ENCODE results near the gene NOTCH1. TPM values are rescaled to one million over a fixed set of nuclear protein-coding genes. Genes with fewer than 3 reads are reported as not detected.

The NOTCH1 gene
- total RNA-seq, 2 donors from 2014 or later: 23.4 to 24.2 TPM

DNA sequence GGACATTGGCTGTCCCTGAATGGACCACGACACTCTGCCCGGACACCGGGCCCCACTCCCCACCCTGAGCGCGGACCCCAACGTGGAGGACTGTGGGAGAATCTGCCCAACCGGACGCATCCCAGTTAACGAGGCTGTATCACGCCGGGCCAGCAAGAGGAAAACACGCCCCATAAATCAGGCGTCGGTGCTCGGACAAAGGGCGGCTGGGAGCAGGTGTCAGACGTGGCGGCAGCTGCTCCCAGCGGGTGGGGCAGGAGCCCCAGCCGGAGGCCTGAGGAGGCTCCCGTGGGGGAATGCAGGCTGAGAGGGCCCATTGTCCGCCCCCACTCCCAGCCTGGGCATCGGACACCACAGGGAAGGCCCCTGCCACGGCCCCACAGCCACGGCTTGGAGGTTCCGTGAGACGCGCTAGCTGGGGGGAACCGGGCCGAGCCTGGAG is 19.2 kb downstream of the NOTCH1 start:
- Histone ChIP-seq H3K27ac (ENCODE audit: low read depth, low read length) (peak overlapping the region; percentile 96), H3K4me3 (ENCODE audit: low read length) (no peak overlapping the region), H3K36me3 (ENCODE audit: control insufficient read depth, insufficient read depth, low read length) (no peaks in the 10 kb centered on the region), H3K9ac (ENCODE audit: extremely low read depth, low read length, poor library complexity, severe bottlenecking) (no peak overlapping the region), H3K4me1 (ENCODE audit: control insufficient read depth, insufficient read depth, low read length) (peaks cover 8% of the 10 kb centered on the region), H3K9me3 (ENCODE audit: control insufficient read depth, low read length) (no peaks in the 10 kb centered on the region), H3K27me3 (ENCODE audit: control insufficient read depth, insufficient read depth, low read length, poor library complexity, severe bottlenecking) (no peaks in the 10 kb centered on the region)
- Mint-ChIP-seq H3K4me3 (no peak overlapping the region), H3K27me3 (ENCODE audit: insufficient read depth) (no peaks in the 10 kb centered on the region), H3K9me3 (peaks cover 7% of the 10 kb centered on the region), H3K36me3 (ENCODE audit: low read depth) (peaks cover 4% of the 10 kb centered on the region), H3K27ac (no peak overlapping the region), H3K4me1 (no peaks in the 10 kb centered on the region)
- 87 to 92% methylated on average over 18 to 30 of the region's 30 CpGs for WGBS, 2 experiments (ENCODE audit: insufficient coverage in 1 of 2, insufficient read length in 1 of 2)
- DNase-seq: peak; percentile 74
- TF ChIP-seq, protein P1, sequence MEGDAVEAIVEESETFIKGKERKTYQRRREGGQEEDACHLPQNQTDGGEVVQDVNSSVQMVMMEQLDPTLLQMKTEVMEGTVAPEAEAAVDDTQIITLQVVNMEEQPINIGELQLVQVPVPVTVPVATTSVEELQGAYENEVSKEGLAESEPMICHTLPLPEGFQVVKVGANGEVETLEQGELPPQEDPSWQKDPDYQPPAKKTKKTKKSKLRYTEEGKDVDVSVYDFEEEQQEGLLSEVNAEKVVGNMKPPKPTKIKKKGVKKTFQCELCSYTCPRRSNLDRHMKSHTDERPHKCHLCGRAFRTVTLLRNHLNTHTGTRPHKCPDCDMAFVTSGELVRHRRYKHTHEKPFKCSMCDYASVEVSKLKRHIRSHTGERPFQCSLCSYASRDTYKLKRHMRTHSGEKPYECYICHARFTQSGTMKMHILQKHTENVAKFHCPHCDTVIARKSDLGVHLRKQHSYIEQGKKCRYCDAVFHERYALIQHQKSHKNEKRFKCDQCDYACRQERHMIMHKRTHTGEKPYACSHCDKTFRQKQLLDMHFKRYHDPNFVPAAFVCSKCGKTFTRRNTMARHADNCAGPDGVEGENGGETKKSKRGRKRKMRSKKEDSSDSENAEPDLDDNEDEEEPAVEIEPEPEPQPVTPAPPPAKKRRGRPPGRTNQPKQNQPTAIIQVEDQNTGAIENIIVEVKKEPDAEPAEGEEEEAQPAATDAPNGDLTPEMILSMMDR (conservative IDR thresholded peaks at IDR 0.05): no peak

DNA sequence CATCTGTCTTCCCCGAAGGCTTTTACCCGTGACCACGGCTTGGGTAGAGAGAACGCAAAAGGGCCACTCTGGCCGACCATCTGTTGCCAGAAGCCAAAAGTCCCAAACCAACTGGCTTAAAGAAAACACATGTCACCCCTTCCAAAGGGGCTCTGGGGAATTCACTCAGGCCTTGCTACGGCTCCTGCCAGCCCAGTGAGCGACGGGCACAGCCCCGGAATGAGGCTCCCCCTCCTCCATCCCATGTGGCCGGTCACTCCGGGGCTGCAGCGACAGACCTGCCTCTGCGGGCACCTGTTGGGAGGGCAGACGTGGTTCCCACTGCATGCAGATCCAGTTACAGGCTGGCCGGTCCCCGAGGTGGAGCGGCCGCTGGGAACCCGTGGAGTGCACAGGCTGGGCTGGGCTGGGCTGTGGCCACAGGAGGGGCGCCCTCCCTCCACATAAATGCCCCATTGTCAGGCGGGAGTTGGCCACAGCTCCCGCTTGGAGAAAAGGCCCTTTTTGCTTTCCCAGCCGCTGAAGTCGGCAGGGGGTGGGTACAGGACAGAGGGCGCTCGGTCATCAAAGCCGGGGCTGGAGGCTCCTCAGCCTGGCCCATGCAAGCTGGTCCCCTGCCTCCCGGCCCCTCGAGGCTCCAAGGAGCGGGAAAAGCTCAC is 19.9 kb downstream of the NOTCH1 start:
- no peaks in the 10 kb centered on the region for H3K27me3 Mint-ChIP-seq (ENCODE audit: insufficient read depth)
- TF ChIP-seq, protein P1 (conservative IDR thresholded peaks at IDR 0.05): no peak
- no peak overlapping the region for H3K4me3 ChIP-seq (ENCODE audit: low read length)
- H3K9me3 ChIP-seq (ENCODE audit: control insufficient read depth, low read length): no peaks in the 10 kb centered on the region
- H3K27ac Mint-ChIP-seq: no peak overlapping the region
- H3K9ac ChIP-seq (ENCODE audit: extremely low read depth, low read length, poor library complexity, severe bottlenecking): no peak overlapping the region
- DNase-seq: peak; percentile 62
- H3K27me3 ChIP-seq (ENCODE audit: control insufficient read depth, insufficient read depth, low read length, poor library complexity, severe bottlenecking): no peaks in the 10 kb centered on the region
- peaks cover 7% of the 10 kb centered on the region for H3K9me3 Mint-ChIP-seq
- 85 to 86% methylated on average over 17 to 30 of the region's 30 CpGs for WGBS, 2 experiments (ENCODE audit: insufficient coverage in 1 of 2, insufficient read length in 1 of 2)
- peaks cover 4% of the 10 kb centered on the region for H3K36me3 Mint-ChIP-seq (ENCODE audit: low read depth)
- no peaks in the 10 kb centered on the region for H3K36me3 ChIP-seq (ENCODE audit: control insufficient read depth, insufficient read depth, low read length)
- no peak overlapping the region for H3K4me3 Mint-ChIP-seq
- H3K4me1 ChIP-seq (ENCODE audit: control insufficient read depth, insufficient read depth, low read length): peaks cover 8% of the 10 kb centered on the region
- peak overlapping the region; percentile 96 for H3K27ac ChIP-seq (ENCODE audit: low read depth, low read length)
- no peaks in the 10 kb centered on the region for H3K4me1 Mint-ChIP-seq

DNA sequence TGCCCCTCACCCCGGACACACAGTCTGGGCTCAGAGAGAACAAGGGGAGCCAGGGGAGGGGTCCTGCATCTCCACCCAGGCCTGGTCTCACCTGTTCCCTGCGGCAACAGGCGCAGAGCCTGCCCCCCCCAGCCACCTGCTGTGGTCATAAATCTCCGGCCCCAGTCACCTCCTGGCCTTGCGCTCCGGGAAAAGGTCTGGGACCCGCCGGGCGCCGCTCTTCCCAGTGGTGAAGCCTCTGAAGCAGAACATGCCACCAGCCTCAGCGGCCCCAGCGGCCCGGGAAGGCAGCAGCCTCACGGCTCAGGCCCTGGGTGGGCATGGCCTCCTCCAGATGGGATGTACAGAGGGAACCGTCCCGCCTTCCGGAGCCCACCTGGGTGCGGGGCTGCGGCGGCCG is 20.6 kb downstream of the NOTCH1 start:
- no peak for DNase-seq
- Histone ChIP-seq H3K27ac (ENCODE audit: low read depth, low read length) (peak overlapping the region; percentile 96), H3K9me3 (ENCODE audit: control insufficient read depth, low read length) (no peaks in the 10 kb centered on the region), H3K4me3 (ENCODE audit: low read length) (no peak overlapping the region), H3K27me3 (ENCODE audit: control insufficient read depth, insufficient read depth, low read length, poor library complexity, severe bottlenecking) (no peaks in the 10 kb centered on the region), H3K9ac (ENCODE audit: extremely low read depth, low read length, poor library complexity, severe bottlenecking) (no peak overlapping the region), H3K36me3 (ENCODE audit: control insufficient read depth, insufficient read depth, low read length) (no peaks in the 10 kb centered on the region), H3K4me1 (ENCODE audit: control insufficient read depth, insufficient read depth, low read length) (peaks cover 8% of the 10 kb centered on the region)
- 88 to 94% methylated on average over 10 to 21 of the region's 21 CpGs for WGBS, 2 experiments (ENCODE audit: insufficient coverage in 1 of 2, insufficient read length in 1 of 2)
- Mint-ChIP-seq H3K4me1 (no peaks in the 10 kb centered on the region), H3K36me3 (ENCODE audit: low read depth) (peaks cover 4% of the 10 kb centered on the region), H3K27me3 (ENCODE audit: insufficient read depth) (no peaks in the 10 kb centered on the region), H3K27ac (no peak overlapping the region), H3K4me3 (no peak overlapping the region), H3K9me3 (peaks cover 7% of the 10 kb centered on the region)
- TF ChIP-seq, protein P1 (conservative IDR thresholded peaks at IDR 0.05): no peak

All from endodermal cell (in vitro differentiated cells).